Gastrocnemius medialis (tissue), 4 donors: Measurements from ENCODE around the gene PLCD1.
"Not testable (repeated sequence)": the region's sequence is repeated elsewhere in the genome, so short reads cannot be mapped to it uniquely, and the experiment has no call there.

Experiments used
- POLR2A ChIP-seq, 2 donors: fragments of 450-650 bp; IDR thresholded peaks; one replicate each; pipeline ENCODE4 v1.6.1; 2017; ENCODE audit warnings: antibody characterized with exemption in 2 of 2, mild to moderate bottlenecking in 2 of 2, moderate library complexity in 2 of 2
- TF ChIP-seq, protein P1 (sequence below), 5 experiments: fragments of 450-650 bp in 3 of 5; fragments of 200-600 bp in 2 of 5; sonication (generic) in 2 of 5; IDR thresholded peaks in 4 of 5; conservative IDR thresholded peaks in 1 of 5; 1 replicate in 4 of 5; 2 replicates in 1 of 5; pipeline ENCODE4 v1.5.1; 2016 to 2019; ENCODE audit warnings: antibody characterized with exemption in 5 of 5, mild to moderate bottlenecking in 3 of 5, moderate library complexity in 3 of 5

DNA sequence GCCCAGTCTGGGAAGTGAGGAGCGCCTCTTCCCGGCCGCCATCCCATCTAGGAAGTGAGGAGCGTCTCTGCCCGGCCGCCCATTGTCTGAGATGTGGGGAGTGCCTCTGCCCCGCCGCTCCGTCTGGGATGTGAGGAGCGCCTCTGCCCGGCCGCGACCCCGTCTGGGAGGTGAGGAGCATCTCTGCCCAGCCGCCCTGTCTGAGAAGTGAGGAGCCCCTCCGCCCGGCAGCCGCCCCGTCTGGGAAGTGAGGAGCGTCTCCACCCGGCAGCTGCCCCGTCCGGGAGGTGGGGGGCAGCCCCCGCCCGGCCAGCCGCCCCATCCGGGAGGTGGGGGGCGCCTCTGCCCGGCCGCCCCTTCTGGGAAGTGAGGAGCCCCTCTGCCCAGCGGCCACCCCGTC lies 23.8 kb upstream of the PLCD1 start:
- TF ChIP-seq, protein P1, sequence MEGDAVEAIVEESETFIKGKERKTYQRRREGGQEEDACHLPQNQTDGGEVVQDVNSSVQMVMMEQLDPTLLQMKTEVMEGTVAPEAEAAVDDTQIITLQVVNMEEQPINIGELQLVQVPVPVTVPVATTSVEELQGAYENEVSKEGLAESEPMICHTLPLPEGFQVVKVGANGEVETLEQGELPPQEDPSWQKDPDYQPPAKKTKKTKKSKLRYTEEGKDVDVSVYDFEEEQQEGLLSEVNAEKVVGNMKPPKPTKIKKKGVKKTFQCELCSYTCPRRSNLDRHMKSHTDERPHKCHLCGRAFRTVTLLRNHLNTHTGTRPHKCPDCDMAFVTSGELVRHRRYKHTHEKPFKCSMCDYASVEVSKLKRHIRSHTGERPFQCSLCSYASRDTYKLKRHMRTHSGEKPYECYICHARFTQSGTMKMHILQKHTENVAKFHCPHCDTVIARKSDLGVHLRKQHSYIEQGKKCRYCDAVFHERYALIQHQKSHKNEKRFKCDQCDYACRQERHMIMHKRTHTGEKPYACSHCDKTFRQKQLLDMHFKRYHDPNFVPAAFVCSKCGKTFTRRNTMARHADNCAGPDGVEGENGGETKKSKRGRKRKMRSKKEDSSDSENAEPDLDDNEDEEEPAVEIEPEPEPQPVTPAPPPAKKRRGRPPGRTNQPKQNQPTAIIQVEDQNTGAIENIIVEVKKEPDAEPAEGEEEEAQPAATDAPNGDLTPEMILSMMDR (IDR thresholded peaks at IDR 0.05 in 4 of 5, conservative IDR thresholded peaks at IDR 0.05 in 1 of 5): not testable (repeated sequence)
- TF ChIP-seq POLR2A (IDR thresholded peaks at IDR 0.05): not testable (repeated sequence)
